Stimulated activated CD8-positive, alpha-beta memory T cell treated with anti-CD3 and anti-CD28 coated beads, Interleukin-12 subunit alpha, Interleukin-12 subunit beta, amount 100 ng/mL, for 1 hour (primary cell): ENCODE data around the gene RGS8.

ENCODE experiments used
- DNase-seq: peaks from one replicate; pipeline ENCODE4 v3.0.0-alpha.2; 2020; ENCODE audit warnings: low read depth

RGS8 gene

DNA sequence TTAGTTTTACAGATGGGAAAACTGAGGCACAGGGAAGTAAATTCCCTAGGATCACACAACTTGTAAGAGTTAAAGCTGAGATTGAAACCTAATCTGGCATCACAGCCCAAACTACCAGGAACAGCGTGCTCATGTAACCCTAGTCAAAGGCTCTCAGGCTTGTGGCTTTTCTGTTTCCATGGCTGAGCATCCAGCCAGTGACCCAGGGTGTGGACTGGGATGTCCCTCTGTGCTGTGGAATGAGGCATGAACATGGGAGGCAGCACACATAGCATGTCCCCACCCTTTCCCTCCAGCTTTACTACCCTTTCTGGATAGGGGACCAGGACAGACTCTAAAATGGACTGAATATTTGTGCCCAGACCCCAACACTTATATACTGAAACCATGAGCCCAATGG is 45.1 kb downstream of the RGS8 start:
- no peak for DNase-seq

DNA sequence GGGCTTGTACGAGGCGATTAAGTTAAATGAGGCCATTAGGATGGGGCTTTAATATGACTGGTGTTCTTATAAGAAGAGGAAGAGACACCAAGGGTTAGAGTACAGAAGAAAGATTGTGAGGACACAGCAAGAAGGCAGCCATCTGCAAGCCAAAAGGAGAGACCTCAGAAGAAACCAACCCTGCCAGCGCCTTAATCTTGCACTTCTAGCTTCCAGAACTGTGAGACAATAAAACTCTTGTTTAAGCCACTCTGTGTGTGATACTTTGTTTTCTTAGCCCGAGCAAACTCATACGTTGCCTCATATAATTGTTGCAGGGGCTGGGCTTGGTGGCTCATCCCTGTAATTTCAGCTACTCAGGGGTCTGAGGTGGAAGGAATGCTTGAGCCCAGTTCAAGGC is 46.6 kb downstream of the RGS8 start:
- no peak for DNase-seq

DNA sequence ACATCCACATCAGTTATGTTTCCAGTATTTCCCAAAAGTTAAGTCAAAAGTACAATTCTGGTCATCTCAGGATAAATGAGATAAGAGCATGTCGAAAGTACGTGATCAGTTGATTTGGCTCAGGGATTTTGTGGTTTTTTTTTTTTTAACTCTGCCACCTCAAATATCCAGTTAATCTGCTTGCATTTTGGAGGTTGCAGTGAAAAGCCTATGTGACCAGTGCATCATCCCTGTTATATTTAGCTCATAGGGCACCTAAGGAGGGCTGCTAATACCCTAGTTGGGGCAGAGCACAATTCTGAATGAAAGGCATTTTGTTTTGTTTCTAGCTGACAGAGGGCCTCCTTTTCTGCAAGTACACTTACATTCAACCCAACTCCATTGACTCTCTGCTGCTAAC is 48.5 kb downstream of the RGS8 start:
- DNase-seq = no peak
